HepG2 (cell line): ENCODE measurements around the gene CHD9.

ENCODE experiments used
- ARNTL ChIP-seq: sonication (generic); formaldehyde crosslinking; IDR thresholded peaks from 2 replicates; pipeline ENCODE4 v1.4.0; 2020; ENCODE audit warnings: mild to moderate bottlenecking, missing genetic modification reagents
- CBFB ChIP-seq: sonication (generic); formaldehyde crosslinking; IDR thresholded peaks from 2 replicates; pipeline ENCODE4 v1.4.0; 2020; ENCODE audit warnings: missing genetic modification reagents
- CBX5 ChIP-seq: sonication (generic); formaldehyde crosslinking; IDR thresholded peaks from 2 replicates; pipeline ENCODE4 v1.4.0; 2020; ENCODE audit warnings: missing genetic modification reagents, borderline replicate concordance
- EZH2 ChIP-seq: conservative IDR thresholded peaks from 2 replicates; pipeline ENCODE4 v1.6.1; 2012; ENCODE audit warnings: mild to moderate bottlenecking, low read depth, low read length, moderate library complexity
- GATAD1 ChIP-seq: IDR thresholded peaks from 2 replicates; pipeline ENCODE4 v1.6.1; 2016; ENCODE audit warnings: missing genetic modification reagents, missing compliant biosample characterization
- HNF4G ChIP-seq, 2 experiments: sonication (generic) in 1 of 2; formaldehyde crosslinking in 1 of 2; IDR thresholded peaks; 2 replicates each; pipeline versions ENCODE4 v1.4.0 to v1.6.1; 2011 to 2020; ENCODE audit warnings: borderline replicate concordance in 2 of 2, low read depth in 2 of 2, mild to moderate bottlenecking in 2 of 2, low read length in 1 of 2, missing genetic modification reagents in 1 of 2, moderate library complexity in 1 of 2
- ZBTB8A ChIP-seq: sonication (generic); formaldehyde crosslinking; IDR thresholded peaks from 2 replicates; pipeline ENCODE4 v1.4.0; 2020; ENCODE audit warnings: mild to moderate bottlenecking, low read depth, missing genetic modification reagents, borderline replicate concordance
- TF ChIP-seq, protein P1 (sequence below): sonication (generic); formaldehyde crosslinking; IDR thresholded peaks from 2 replicates; pipeline ENCODE4 v1.5.0; 2020; ENCODE audit warnings: mild to moderate bottlenecking, missing genetic modification reagents, moderate library complexity
- TF ChIP-seq, protein P2 (sequence below): sonication (generic); formaldehyde crosslinking; IDR thresholded peaks from 2 replicates; pipeline ENCODE4 v1.4.0; 2020; ENCODE audit warnings: missing genetic modification reagents, mild to moderate bottlenecking, borderline replicate concordance

DNA sequence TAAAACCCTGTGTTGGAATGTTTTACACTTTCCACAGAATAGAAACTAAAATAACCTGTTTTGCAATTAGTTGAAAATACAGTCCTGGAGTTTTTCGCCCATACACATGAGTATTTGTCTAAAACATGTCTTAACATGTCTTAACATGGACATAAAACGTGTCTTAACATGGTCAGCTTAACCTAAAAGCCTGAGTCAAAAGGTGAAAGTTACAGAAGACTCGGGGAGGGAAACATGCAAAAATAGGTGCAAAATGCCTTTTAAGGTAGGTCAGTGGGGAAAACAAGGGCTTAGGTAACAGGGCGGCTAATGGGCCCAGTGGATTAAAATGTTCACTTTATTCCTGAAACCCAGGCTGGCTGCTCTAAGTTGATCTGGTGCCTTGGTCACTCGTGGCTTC is 323.3 kb downstream of the CHD9 start:
- TF ChIP-seq GATAD1 (CRISPR knock-in tag) (no peak), CBX5 (CRISPR knock-in tag) (no peak), HNF4G (IDR thresholded peaks at IDR 0.05; ENCODE audit: borderline replicate concordance, low read depth, low read length) (no peak), HNF4G (CRISPR knock-in tag; IDR thresholded peaks at IDR 0.05; ENCODE audit: borderline replicate concordance, low read depth) (no peak), EZH2 (no peak), ARNTL (CRISPR knock-in tag) (no peak), ZBTB8A (CRISPR knock-in tag) (no peak), CBFB (CRISPR knock-in tag) (no peak)
- TF ChIP-seq, protein P1, sequence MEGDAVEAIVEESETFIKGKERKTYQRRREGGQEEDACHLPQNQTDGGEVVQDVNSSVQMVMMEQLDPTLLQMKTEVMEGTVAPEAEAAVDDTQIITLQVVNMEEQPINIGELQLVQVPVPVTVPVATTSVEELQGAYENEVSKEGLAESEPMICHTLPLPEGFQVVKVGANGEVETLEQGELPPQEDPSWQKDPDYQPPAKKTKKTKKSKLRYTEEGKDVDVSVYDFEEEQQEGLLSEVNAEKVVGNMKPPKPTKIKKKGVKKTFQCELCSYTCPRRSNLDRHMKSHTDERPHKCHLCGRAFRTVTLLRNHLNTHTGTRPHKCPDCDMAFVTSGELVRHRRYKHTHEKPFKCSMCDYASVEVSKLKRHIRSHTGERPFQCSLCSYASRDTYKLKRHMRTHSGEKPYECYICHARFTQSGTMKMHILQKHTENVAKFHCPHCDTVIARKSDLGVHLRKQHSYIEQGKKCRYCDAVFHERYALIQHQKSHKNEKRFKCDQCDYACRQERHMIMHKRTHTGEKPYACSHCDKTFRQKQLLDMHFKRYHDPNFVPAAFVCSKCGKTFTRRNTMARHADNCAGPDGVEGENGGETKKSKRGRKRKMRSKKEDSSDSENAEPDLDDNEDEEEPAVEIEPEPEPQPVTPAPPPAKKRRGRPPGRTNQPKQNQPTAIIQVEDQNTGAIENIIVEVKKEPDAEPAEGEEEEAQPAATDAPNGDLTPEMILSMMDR (CRISPR knock-in tag) = no peak
- TF ChIP-seq, protein P2, sequence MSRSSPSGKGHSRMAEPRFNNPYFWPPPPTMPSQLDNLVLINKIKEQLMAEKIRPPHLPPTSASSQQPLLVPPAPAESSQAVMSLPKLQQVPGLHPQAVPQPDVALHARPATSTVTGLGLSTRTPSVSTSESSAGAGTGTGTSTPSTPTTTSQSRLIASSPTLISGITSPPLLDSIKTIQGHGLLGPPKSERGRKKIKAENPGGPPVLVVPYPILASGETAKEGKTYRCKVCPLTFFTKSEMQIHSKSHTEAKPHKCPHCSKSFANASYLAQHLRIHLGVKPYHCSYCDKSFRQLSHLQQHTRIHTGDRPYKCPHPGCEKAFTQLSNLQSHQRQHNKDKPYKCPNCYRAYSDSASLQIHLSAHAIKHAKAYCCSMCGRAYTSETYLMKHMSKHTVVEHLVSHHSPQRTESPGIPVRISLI (CRISPR knock-in tag) = no peak
